Measurements from ENCODE around the gene TNK2. TPM values are rescaled to one million over a fixed set of nuclear protein-coding genes. Genes with fewer than 3 reads are reported as not detected.

TNK2 gene
- total RNA-seq, 1 donor from 2014 or later: 56.7 TPM

GRCh38 chr3:195868866-195869412 is 39.4 kb downstream of the TNK2 start:
- peaks cover 68% of the 10 kb centered on the region for H3K36me3 ChIP-seq
- intact Hi-C loops (cut with DNase I): no loop called here
- no peak for DNase-seq

GRCh38 chr3:195868336-195868865 is 40.0 kb downstream of the TNK2 start:
- ATAC-seq (no peak), DNase-seq (no peak)
- Histone ChIP-seq H3K27me3 (ENCODE audit: low read depth) (no peaks in the 10 kb centered on the region), H3K9me3 (no peaks in the 10 kb centered on the region), H3K4me1 (peaks cover 6% of the 10 kb centered on the region), H3K4me3 (no peak overlapping the region), H3K27ac (no peak overlapping the region), H3K36me3 (peaks cover 72% of the 10 kb centered on the region)
- intact Hi-C loops (cut with DNase I): no loop called here
- TF ChIP-seq CTCF (IDR thresholded peaks at IDR 0.05): no peak

More at GRCh38 chr3:195868866-195869412, 39.4 kb downstream of the TNK2 start:
- TF ChIP-seq CTCF (IDR thresholded peaks at IDR 0.05): no peak
- Histone ChIP-seq H3K4me1 (peaks cover 6% of the 10 kb centered on the region), H3K27ac (no peak overlapping the region), H3K9me3 (no peaks in the 10 kb centered on the region), H3K4me3 (no peak overlapping the region), H3K27me3 (ENCODE audit: low read depth) (no peaks in the 10 kb centered on the region)
- no peak for ATAC-seq

GRCh38 chr3:195867631-195868335 is 40.6 kb downstream of the TNK2 start:
- Histone ChIP-seq H3K4me1 (peaks cover 6% of the 10 kb centered on the region), H3K9me3 (no peaks in the 10 kb centered on the region), H3K4me3 (no peak overlapping the region), H3K27me3 (ENCODE audit: low read depth) (no peaks in the 10 kb centered on the region), H3K36me3 (peaks cover 67% of the 10 kb centered on the region), H3K27ac (no peak overlapping the region)
- no peak for ATAC-seq
- no peak for DNase-seq
- intact Hi-C loops (cut with DNase I): no loop called here
- TF ChIP-seq CTCF (IDR thresholded peaks at IDR 0.05): no peak

GRCh38 chr3:195866686-195867511 is 41.5 kb downstream of the TNK2 start:
- TF ChIP-seq CTCF (IDR thresholded peaks at IDR 0.05): no peak
- H3K27me3 ChIP-seq (ENCODE audit: low read depth): no peaks in the 10 kb centered on the region
- DNase-seq: no peak
- H3K36me3 ChIP-seq: peaks cover 58% of the 10 kb centered on the region
- H3K9me3 ChIP-seq: no peaks in the 10 kb centered on the region
- no peaks in the 10 kb centered on the region for H3K4me1 ChIP-seq
- no peak overlapping the region for H3K27ac ChIP-seq
- no peak for ATAC-seq
- no peak overlapping the region for H3K4me3 ChIP-seq
- intact Hi-C loops (cut with DNase I): no loop called here

- no peaks in the 10 kb centered on the region for H3K4me1 ChIP-seq
- no peak for DNase-seq
- H3K36me3 ChIP-seq: peaks cover 50% of the 10 kb centered on the region
- no peaks in the 10 kb centered on the region for H3K9me3 ChIP-seq
- TF ChIP-seq CTCF (IDR thresholded peaks at IDR 0.05): no peak
- no peak for ATAC-seq
- intact Hi-C loops (cut with DNase I): no loop called here
- no peak overlapping the region for H3K4me3 ChIP-seq
- H3K27me3 ChIP-seq (ENCODE audit: low read depth): no peaks in the 10 kb centered on the region
- no peak overlapping the region for H3K27ac ChIP-seq
Measured at GRCh38 chr3:195865752-195866151, 42.6 kb downstream of the TNK2 start.

Data from lower lobe of right lung (tissue), 2 donors.